Mesenchymal stem cell (in vitro differentiated cells and primary cell): ENCODE results near the gene OVCA2.

ENCODE experiments used
- DNase-seq: peaks from one replicate; pipeline ENCODE4 v3.0.0-alpha.2; 2013
- H2AFZ ChIP-seq: one replicate; pipeline ENCODE4 v1.6.1; 2013; ENCODE audit warnings: low read depth, mild to moderate bottlenecking, control low read depth, inconsistent platforms, low read length, moderate library complexity
- H2AK5ac ChIP-seq: 2 replicates; pipeline ENCODE4 v1.6.1; 2013; ENCODE audit warnings: low read length, moderate library complexity, mild to moderate bottlenecking, inconsistent platforms; ENCODE audit not compliant: severe bottlenecking
- H2BK120ac ChIP-seq: one replicate; pipeline ENCODE4 v1.6.1; 2013; ENCODE audit warnings: low read depth, mild to moderate bottlenecking, inconsistent platforms, low read length, moderate library complexity
- H2BK12ac ChIP-seq, 2 experiments: one replicate each; pipeline ENCODE4 v1.6.1; 2013; ENCODE audit warnings: inconsistent platforms in 2 of 2, low read length in 2 of 2, mild to moderate bottlenecking in 2 of 2, moderate library complexity in 2 of 2, control low read depth in 1 of 2
- H2BK15ac ChIP-seq: one replicate; pipeline ENCODE4 v1.6.1; 2013; ENCODE audit warnings: mild to moderate bottlenecking, low read depth, inconsistent platforms; ENCODE audit not compliant: poor library complexity, severe bottlenecking
- H2BK5ac ChIP-seq: 2 replicates; pipeline ENCODE4 v1.6.1; 2013; ENCODE audit warnings: low read depth, mild to moderate bottlenecking, low read length, control low read depth, inconsistent platforms; ENCODE audit not compliant: poor library complexity, severe bottlenecking
- H3K14ac ChIP-seq, 2 experiments: one replicate each; pipeline ENCODE4 v1.6.1; 2013; ENCODE audit warnings: inconsistent platforms in 2 of 2, low read length in 2 of 2, control low read depth in 1 of 2, mild to moderate bottlenecking in 1 of 2, moderate library complexity in 1 of 2
- H3K18ac ChIP-seq, 2 experiments: one replicate each; pipeline ENCODE4 v1.6.1; 2013; ENCODE audit warnings: inconsistent platforms in 2 of 2, low read length in 2 of 2, control low read depth in 1 of 2, low read depth in 1 of 2, mild to moderate bottlenecking in 1 of 2
- H3K23ac ChIP-seq, 2 experiments: one replicate each; pipeline ENCODE4 v1.6.1; 2013; ENCODE audit warnings: inconsistent platforms in 2 of 2, low read length in 2 of 2, mild to moderate bottlenecking in 2 of 2, moderate library complexity in 2 of 2, control low read depth in 1 of 2
- H3K27ac ChIP-seq: 2 replicates; pipeline ENCODE4 v1.5.1; 2013; ENCODE audit warnings: mild to moderate bottlenecking, moderate library complexity, low read length, control low read depth, inconsistent platforms; ENCODE audit not compliant: poor library complexity, severe bottlenecking
- H3K27me3 ChIP-seq, 2 experiments: 2 replicates each; pipeline versions ENCODE4 v1.6.1 to v1.7.0; 2013; ENCODE audit warnings: low read length in 2 of 2, mild to moderate bottlenecking in 2 of 2, moderate library complexity in 2 of 2, control low read depth in 1 of 2, inconsistent platforms in 1 of 2; ENCODE audit not compliant: control insufficient read depth in 1 of 2, insufficient read depth in 1 of 2
- H3K36me3 ChIP-seq, 2 experiments: 2 replicates each; pipeline versions ENCODE4 v1.6.1 to v1.7.0; 2013; ENCODE audit warnings: low read length in 2 of 2, control low read depth in 1 of 2, inconsistent platforms in 1 of 2, low read depth in 1 of 2, mild to moderate bottlenecking in 1 of 2; ENCODE audit not compliant: insufficient read depth in 2 of 2, control insufficient read depth in 1 of 2
- H3K4ac ChIP-seq, 2 experiments: one replicate each; pipeline ENCODE4 v1.6.1; 2013; ENCODE audit warnings: inconsistent platforms in 2 of 2, low read length in 2 of 2, mild to moderate bottlenecking in 2 of 2, moderate library complexity in 2 of 2, control low read depth in 1 of 2, low read depth in 1 of 2
- H3K4me1 ChIP-seq: 2 replicates; pipeline ENCODE4 v1.6.1; 2013; ENCODE audit warnings: low read depth, low read length, control low read depth; ENCODE audit not compliant: control insufficient read depth, insufficient read depth
- H3K4me2 ChIP-seq: 2 replicates; pipeline ENCODE4 v1.6.1; 2013; ENCODE audit warnings: low read length, mild to moderate bottlenecking, inconsistent platforms; ENCODE audit not compliant: poor library complexity, severe bottlenecking
- H3K4me3 ChIP-seq, 2 experiments: 2 replicates each; pipeline versions ENCODE4 v1.5.1 to v1.7.0; 2013; ENCODE audit warnings: low read length in 2 of 2, mild to moderate bottlenecking in 2 of 2, control low read depth in 1 of 2, low read depth in 1 of 2; ENCODE audit not compliant: insufficient read depth in 1 of 2
- H3K79me1 ChIP-seq: replicated peaks from 2 replicates; pipeline ENCODE4 v1.6.1; 2013; ENCODE audit warnings: mild to moderate bottlenecking, control low read depth, low read length, inconsistent platforms; ENCODE audit not compliant: poor library complexity, severe bottlenecking
- H3K9ac ChIP-seq: 2 replicates; pipeline ENCODE4 v1.7.0; 2013; ENCODE audit warnings: mild to moderate bottlenecking, low read length, moderate library complexity
- H3K9me3 ChIP-seq: 2 replicates; pipeline ENCODE4 v1.7.0; 2013; ENCODE audit warnings: mild to moderate bottlenecking, low read length; ENCODE audit not compliant: control insufficient read depth
- H4K8ac ChIP-seq: one replicate; pipeline ENCODE4 v1.6.1; 2013; ENCODE audit warnings: inconsistent platforms, mild to moderate bottlenecking, low read length, moderate library complexity
- H4K91ac ChIP-seq: one replicate; pipeline ENCODE4 v1.6.1; 2013; ENCODE audit warnings: mild to moderate bottlenecking, low read length, inconsistent platforms
- WGBS: methylation state at CpG from one replicate; pipeline ENCODE4 v1.1.7; 2013; ENCODE audit warnings: mixed read lengths; 5-methylcytosine and 5-hydroxymethylcytosine counted together

The OVCA2 gene

DNA sequence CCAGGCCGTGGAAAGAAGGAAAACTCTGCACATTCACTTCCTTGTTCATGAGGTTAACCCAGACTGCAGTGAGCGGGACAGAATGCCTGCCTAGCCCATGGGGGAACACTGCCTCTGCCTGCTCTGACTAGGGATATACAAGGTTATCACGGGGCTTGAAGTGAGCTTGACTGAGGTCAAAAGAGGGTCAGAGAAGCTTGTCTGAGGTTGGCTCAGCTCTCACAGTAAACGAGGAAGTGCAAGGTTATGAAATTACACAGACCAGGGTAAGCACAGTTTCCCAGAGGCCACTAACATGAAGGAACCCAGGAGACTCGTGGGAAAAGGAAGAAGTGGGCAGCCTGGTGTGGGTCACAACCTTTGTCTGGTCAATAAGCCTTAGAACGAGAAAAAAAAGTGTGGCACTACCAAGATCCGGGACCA lies 41.8 kb downstream of the OVCA2 start:
- peaks cover 37 to 39% of the 10 kb centered on the region in 2 experiments for H3K36me3 ChIP-seq
- no peaks in the 10 kb centered on the region for H3K9me3 ChIP-seq
- peak overlapping the region; percentile 78 for H2BK120ac ChIP-seq
- WGBS = 41% methylated on average over 7 of the region's 7 CpGs
- H3K9ac ChIP-seq = peak overlapping the region; percentile 52
- no peak overlapping the region for H3K27ac ChIP-seq
- no peak overlapping the region for H3K4me3 ChIP-seq
- peak overlapping the region; percentile 86 for H4K8ac ChIP-seq
- H3K27me3 ChIP-seq = no peaks in the 10 kb centered on the region
- H3K23ac ChIP-seq = no peak overlapping the region
- peak overlapping the region; percentile 29 for H2BK15ac ChIP-seq
- H3K4me1 ChIP-seq = peaks cover 54% of the 10 kb centered on the region
- peak; percentile 63 for DNase-seq
- H3K14ac ChIP-seq = peak overlapping the region in 1 of 2 experiments; percentile 84
- peak overlapping the region; percentile 73 to 87 for H3K18ac ChIP-seq
- no peak overlapping the region for H2BK5ac ChIP-seq
- peak overlapping the region; percentile 65 to 98 for H2BK12ac ChIP-seq
- peak overlapping the region; percentile 91 for H4K91ac ChIP-seq
- no peak overlapping the region for H2AFZ ChIP-seq
- peaks cover 23% of the 10 kb centered on the region for H3K79me1 ChIP-seq
- peak overlapping the region; percentile 49 to 83 for H3K4ac ChIP-seq
- H3K4me2 ChIP-seq = no peak overlapping the region
- no peak overlapping the region for H2AK5ac ChIP-seq

DNA sequence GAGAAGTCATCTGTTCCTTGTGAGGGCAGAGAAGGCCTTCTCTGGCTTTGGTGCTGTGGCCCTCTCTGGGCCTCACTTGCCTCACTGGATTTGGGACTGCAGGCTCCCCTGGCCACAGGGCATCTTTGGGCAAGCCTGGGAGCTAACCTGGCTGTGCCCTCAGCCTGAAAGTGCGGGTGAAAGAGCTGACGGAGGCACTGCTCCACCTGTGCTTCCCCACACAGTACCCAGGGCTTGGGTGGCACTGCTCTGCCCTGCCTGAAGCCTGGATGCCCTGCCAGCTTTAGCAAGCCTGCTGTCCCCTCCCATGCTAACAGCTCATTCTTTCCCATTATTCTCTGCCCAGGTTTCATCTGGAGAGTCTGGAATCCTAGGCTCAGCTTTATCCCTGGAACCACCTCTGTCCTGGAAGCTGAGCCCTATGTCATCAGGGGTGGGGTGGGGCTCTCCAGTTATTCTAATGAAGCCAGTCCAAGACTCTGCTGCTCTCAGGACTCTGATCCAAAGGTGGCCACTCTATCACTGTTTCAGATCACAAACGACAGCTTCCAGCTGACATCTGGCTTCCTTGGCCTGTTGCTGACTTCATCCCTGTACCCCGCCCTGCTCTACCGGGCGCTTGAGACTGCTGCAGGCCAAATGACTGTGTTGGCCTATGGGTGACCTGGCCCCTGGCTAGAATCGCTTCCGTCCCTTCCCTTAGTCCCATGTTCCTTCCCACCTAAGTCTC lies 42.4 kb downstream of the OVCA2 start:
- DNase-seq = peak; percentile 84
- Histone ChIP-seq H3K9ac (peak overlapping the region; percentile 52), H3K27me3 (no peaks in the 10 kb centered on the region), H3K36me3 (peaks cover 31 to 35% of the 10 kb centered on the region in 2 experiments), H3K9me3 (no peaks in the 10 kb centered on the region), H3K4me2 (no peak overlapping the region), H3K4me1 (peaks cover 57% of the 10 kb centered on the region), H3K4ac (peak overlapping the region; percentile 83 to 90), H2AFZ (no peak overlapping the region), H2AK5ac (peak overlapping the region; percentile 67), H2BK120ac (peak overlapping the region; percentile 78), H2BK5ac (no peak overlapping the region), H3K27ac (no peak overlapping the region), H3K18ac (peak overlapping the region; percentile 81 to 87), H3K14ac (peak overlapping the region in 1 of 2 experiments; percentile 84), H3K4me3 (peak overlapping the region in 1 of 2 experiments; percentile 4), H4K91ac (peak overlapping the region; percentile 91), H3K23ac (no peak overlapping the region), H2BK15ac (peak overlapping the region; percentile 68), H4K8ac (peak overlapping the region; percentile 86), H2BK12ac (peak overlapping the region; percentile 86 to 98), H3K79me1 (peaks cover 23% of the 10 kb centered on the region)
- WGBS = 40% methylated on average over 8 of the region's 8 CpGs

DNA sequence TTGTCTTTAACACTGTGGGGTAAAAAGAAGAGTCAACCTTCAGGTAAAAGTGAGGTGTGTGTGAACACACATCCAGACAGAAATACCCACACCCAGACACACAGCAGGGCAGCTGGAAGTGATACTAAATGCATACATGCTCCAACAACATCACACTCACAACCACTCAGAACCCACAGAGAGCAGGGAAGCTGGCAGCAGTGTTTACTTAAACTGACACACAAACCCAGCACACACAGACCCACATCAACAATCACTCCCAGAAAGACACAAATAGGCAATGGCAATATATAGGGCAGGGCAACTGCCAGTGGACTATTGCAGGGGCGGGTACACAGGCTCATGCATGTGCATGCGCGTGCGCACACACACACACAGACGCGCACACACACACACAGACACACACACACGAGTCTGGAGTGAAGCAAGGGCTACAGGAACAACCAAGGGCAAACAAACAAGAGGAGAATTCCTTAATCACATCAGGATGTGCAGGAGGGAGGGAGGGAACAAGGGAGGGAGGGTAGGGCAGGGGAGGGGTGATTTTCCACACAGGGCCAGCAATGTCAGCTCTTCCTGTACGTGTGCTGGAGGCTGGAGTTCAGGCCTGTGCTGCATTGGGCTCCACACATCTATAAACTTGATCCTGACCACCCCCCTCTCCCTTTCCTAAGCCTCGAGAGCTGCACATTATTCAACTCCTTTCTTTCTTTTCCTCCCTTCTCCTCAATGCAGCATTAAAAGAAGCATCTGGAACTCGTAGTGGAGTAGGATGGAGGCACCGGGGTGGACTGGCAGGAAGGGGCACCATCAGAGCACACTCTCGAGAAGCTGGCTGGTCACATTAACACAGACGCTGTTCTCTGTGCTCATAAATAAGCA lies 43.2 kb downstream of the OVCA2 start:
- H4K91ac ChIP-seq = peak overlapping the region; percentile 85
- H2BK12ac ChIP-seq = peak overlapping the region; percentile 98
- H3K14ac ChIP-seq = no peak overlapping the region
- peaks cover 23% of the 10 kb centered on the region for H3K79me1 ChIP-seq
- no peak overlapping the region for H2BK15ac ChIP-seq
- peak overlapping the region; percentile 56 for H4K8ac ChIP-seq
- H3K27me3 ChIP-seq = no peaks in the 10 kb centered on the region
- peak; percentile 89 for DNase-seq
- H3K4me1 ChIP-seq = peaks cover 57% of the 10 kb centered on the region
- no peak overlapping the region for H3K23ac ChIP-seq
- H3K36me3 ChIP-seq = peaks cover 25 to 33% of the 10 kb centered on the region in 2 experiments
- peak overlapping the region; percentile 87 to 88 for H3K18ac ChIP-seq
- peak overlapping the region; percentile 77 for H2BK120ac ChIP-seq
- no peak overlapping the region for H3K27ac ChIP-seq
- WGBS = 37% methylated on average over 10 of the region's 13 CpGs
- no peak overlapping the region for H2AFZ ChIP-seq
- peak overlapping the region; percentile 16 for H2AK5ac ChIP-seq
- H3K4me3 ChIP-seq = peak overlapping the region in 1 of 2 experiments; percentile 4
- H3K9me3 ChIP-seq = no peaks in the 10 kb centered on the region
- H2BK5ac ChIP-seq = no peak overlapping the region
- no peak overlapping the region for H3K4me2 ChIP-seq
- peak overlapping the region; percentile 52 for H3K9ac ChIP-seq
- peak overlapping the region; percentile 83 to 90 for H3K4ac ChIP-seq

DNA sequence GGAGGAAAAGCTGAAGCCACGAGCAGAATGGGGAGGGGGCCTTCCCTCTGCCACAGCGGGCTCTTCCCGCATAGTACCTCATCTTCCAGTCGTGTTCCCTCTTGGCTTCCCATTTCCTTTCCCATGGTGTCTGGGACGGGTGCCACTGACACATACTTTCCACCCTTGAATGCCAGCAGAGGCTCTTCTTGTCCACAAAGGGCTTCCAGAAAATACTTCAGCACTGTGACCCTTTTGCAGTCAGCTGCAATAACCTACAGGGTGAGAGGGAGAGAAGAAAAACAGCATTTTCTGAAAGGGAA lies 43.8 kb downstream of the OVCA2 start:
- Histone ChIP-seq H2BK5ac (no peak overlapping the region), H3K14ac (peak overlapping the region in 1 of 2 experiments; percentile 78), H4K8ac (peak overlapping the region; percentile 33), H3K18ac (peak overlapping the region; percentile 40 to 88), H3K4me2 (no peak overlapping the region), H2BK120ac (peak overlapping the region; percentile 4), H3K9ac (peak overlapping the region; percentile 52), H2BK15ac (no peak overlapping the region), H3K36me3 (peaks cover 20 to 31% of the 10 kb centered on the region in 2 experiments), H2BK12ac (peak overlapping the region; percentile 28 to 98), H3K27me3 (no peaks in the 10 kb centered on the region), H3K4ac (peak overlapping the region; percentile 52 to 79), H3K27ac (no peak overlapping the region), H3K9me3 (no peaks in the 10 kb centered on the region), H2AK5ac (peak overlapping the region; percentile 16), H3K4me1 (peaks cover 61% of the 10 kb centered on the region), H3K79me1 (peaks cover 26% of the 10 kb centered on the region), H2AFZ (no peak overlapping the region), H4K91ac (peak overlapping the region; percentile 15), H3K4me3 (peak overlapping the region in 1 of 2 experiments; percentile 28), H3K23ac (no peak overlapping the region)
- WGBS = 31% methylated on average over 5 of the region's 5 CpGs
- DNase-seq = peak; percentile 83
